HFF-Myc (cell line): ENCODE results near the gene CDH26.

Experiments
- DNase-seq: peaks from one replicate; pipeline ENCODE4 v3.0.0-alpha.2; 2011; ENCODE audit warnings: low read depth; ENCODE audit errors: extremely low read depth
- H3K4me3 ChIP-seq: replicated peaks from 2 replicates; pipeline ENCODE4 v1.5.1; 2011; ENCODE audit warnings: low read depth, mild to moderate bottlenecking, control low read depth, low read length
- TF ChIP-seq, protein P1 (sequence below): IDR thresholded peaks from 2 replicates; pipeline ENCODE4 v1.5.1; 2012; ENCODE audit warnings: mild to moderate bottlenecking, low read depth, low read length, control low read depth; ENCODE audit errors: missing control alignments

Gene CDH26

GRCh38 chr20:59993736-59994430 is 35.7 kb downstream of the CDH26 start:
- H3K4me3 ChIP-seq = no peak overlapping the region
- TF ChIP-seq, protein P1, sequence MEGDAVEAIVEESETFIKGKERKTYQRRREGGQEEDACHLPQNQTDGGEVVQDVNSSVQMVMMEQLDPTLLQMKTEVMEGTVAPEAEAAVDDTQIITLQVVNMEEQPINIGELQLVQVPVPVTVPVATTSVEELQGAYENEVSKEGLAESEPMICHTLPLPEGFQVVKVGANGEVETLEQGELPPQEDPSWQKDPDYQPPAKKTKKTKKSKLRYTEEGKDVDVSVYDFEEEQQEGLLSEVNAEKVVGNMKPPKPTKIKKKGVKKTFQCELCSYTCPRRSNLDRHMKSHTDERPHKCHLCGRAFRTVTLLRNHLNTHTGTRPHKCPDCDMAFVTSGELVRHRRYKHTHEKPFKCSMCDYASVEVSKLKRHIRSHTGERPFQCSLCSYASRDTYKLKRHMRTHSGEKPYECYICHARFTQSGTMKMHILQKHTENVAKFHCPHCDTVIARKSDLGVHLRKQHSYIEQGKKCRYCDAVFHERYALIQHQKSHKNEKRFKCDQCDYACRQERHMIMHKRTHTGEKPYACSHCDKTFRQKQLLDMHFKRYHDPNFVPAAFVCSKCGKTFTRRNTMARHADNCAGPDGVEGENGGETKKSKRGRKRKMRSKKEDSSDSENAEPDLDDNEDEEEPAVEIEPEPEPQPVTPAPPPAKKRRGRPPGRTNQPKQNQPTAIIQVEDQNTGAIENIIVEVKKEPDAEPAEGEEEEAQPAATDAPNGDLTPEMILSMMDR = no peak
- no peak for DNase-seq

- no peak overlapping the region for H3K4me3 ChIP-seq
- peak; percentile 69 for DNase-seq
- TF ChIP-seq, protein P1 = no peak
Observed at GRCh38 chr20:59994697-59995122, 36.5 kb downstream of the CDH26 start.

DNA sequence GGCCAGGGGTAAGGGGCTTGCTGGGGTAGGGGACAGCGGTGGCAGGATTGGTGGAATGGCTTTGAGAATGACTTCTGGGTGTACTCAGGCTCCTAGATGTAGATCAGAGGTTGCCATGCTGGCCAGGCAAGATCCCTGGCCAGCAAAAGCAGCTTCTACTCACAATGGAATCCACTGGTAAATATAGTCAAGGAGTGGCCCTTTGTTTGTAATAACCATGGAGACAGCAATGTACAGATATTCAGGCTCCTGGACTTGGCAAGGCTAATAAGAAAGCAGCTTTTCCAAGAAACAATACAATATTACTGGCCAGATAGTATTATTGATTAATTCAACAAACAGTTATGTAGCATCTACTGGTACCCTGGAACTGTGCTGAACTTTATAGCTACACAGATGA is 37.9 kb downstream of the CDH26 start:
- no peak for DNase-seq
- TF ChIP-seq, protein P1 = no peak
- no peak overlapping the region for H3K4me3 ChIP-seq

DNA sequence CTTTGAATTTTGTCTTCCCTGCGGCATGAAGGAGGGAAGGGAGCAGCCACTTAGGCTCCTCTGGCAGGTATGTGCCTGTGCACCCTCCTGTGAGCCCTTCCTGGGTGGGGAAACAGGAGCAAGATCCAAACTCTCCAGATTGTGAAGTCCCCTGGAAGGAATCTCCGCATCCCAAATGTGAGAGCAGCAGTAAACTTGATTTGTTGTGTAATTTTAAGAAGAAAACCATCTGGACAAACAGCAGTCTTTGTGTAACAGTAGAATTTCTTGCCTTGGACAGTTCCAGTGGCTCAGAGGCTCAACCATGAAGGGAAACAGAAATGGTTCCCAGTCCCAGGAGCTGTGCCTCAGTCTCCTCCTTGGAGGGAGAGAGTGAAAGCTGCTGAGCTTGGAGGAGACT is 39.7 kb downstream of the CDH26 start:
- H3K4me3 ChIP-seq = no peak overlapping the region
- TF ChIP-seq, protein P1 = no peak
- no peak for DNase-seq

- TF ChIP-seq, protein P1 = no peak
- no peak for DNase-seq
- no peak overlapping the region for H3K4me3 ChIP-seq
Observed at GRCh38 chr20:59999502-59999901, 41.3 kb downstream of the CDH26 start.

GRCh38 chr20:60000271-60001042 is 42.2 kb downstream of the CDH26 start:
- DNase-seq = no peak
- no peak overlapping the region for H3K4me3 ChIP-seq
- TF ChIP-seq, protein P1 = no peak
